Stimulated activated naive CD4-positive, alpha-beta T cell treated with Interleukin-2 at 50 U/mL for 16 hours (primary cell): ENCODE measurements around the gene TGFBR2.

ENCODE experiments used
- DNase-seq: peaks from one replicate; lab custom pipeline; 2025; lab: John Stamatoyannopoulos, UW

Gene TGFBR2

DNA sequence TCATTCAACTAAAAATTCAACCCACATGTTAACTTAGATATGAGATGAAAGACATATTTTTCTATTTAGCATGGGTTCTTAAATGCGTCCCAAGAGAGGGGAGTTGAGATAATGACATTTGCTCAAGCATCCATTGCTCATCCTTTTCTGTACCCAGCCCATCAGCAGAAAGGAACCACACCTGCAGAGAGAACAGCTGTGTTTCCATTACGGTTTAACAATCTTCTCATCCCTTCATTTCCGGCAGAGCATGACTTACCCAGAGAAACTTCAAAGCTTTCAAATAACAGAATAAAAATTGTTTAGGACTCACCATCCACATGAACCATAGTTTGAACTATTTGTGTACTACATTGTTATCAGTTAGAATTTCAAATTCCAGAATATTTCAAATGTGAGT lies 113.1 kb downstream of the TGFBR2 start:
- DNase-seq, result no peak

DNA sequence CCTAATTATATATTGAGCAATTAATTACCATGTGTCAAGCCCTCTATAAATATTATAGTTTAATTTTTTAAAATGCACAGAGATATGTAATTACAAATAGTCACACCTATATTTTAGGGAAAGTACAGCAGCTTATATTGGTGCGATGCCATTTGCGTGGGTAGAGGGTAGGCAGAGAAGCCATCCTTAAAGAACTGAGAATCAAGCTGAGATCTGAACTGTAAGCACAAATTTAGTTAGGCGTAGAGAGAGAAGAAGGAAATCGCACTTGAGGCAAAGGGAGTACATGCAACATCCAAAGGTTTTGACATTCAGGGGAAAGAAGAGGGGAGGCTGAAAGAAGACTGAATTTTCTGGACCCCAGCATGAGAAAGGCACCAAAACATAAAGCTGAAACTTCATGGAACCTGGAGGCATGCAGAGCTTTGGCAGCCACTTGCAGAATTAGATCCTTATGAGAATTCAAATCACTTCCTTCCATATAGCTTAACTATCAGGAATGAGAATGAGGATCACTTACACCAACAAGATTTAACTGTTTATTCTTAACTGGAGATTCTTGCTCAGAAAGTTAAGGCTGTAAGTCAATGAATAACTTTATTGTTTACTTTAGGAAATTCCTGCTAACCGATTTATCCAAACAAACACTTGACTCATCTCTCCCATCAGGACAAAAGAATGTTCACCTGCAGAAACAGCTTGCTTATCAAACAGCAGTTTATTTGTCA lies 114.3 kb downstream of the TGFBR2 start:
- DNase-seq, result no peak

DNA sequence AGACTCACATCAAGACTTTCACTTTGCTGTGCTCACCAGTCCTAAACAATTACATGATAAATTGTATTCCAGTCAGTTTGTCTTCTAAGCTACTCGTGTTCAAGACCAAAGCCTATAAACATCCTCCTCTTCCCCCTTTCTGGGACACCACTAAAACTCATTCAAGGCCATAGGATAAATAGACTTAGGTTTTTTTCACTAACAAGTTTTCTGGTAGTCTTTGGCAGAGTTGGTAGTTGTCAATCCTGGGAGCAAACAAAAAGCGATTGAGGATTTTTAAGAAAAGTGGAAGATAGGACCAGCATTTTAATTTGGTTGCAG lies 114.9 kb downstream of the TGFBR2 start:
- DNase-seq, result no peak

DNA sequence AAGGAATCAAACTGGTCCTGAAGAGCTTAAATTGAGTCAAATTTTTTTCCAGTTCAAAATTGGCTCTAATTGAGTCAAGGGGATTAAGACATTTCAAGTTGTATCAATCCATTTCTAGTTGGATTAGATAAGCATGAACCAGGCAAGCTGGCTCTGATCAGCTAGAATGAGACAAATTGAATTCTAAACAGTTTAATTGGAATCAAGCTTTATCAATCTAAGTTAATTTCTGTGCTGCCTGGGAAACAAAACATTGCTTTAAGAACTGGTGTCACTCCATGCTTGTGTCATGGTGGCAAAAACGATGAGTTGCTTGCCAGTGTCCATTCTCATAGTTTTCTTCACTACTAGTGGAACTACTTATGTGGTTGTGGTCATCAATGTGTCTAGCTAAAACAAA lies 116.8 kb downstream of the TGFBR2 start:
- DNase-seq, result no peak

DNA sequence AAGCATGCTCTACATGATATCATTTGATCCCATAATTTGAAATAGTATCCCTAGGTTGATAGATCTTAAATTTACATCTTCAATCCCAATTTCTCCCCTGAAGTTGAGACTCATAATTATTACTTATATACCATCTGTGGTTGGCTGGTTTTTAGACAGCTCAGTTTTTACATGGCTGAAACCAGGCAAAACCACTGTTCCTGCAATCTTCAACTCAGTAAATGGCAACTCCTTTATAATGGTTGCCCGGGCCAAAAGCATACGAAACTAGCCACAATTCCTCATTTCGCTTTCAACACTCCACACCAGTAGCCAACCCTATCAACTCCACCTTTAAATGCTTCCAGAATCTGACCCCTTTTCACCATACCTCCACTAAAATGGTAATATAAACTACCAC lies 118.5 kb downstream of the TGFBR2 start:
- DNase-seq, result no peak

DNA sequence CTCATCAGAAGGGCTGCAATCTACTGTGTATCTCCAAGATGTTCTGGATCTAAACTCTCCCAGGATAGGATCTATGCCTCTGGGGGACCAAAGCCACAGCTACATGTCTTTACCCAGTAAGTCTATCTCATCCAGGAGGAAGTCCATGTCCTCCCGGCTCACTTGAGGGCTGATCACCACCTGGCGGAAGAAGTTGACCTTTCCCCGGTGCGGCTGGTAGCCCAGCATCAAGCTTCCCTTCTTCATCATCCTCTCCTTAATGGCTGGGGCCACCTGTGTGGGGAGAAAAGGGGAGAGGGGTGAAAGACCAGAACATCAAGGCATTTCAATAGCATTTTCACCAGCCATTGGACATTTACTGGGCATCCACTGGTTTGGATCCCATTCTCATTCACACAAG lies 121.7 kb downstream of the TGFBR2 start:
- no peak for DNase-seq

DNA sequence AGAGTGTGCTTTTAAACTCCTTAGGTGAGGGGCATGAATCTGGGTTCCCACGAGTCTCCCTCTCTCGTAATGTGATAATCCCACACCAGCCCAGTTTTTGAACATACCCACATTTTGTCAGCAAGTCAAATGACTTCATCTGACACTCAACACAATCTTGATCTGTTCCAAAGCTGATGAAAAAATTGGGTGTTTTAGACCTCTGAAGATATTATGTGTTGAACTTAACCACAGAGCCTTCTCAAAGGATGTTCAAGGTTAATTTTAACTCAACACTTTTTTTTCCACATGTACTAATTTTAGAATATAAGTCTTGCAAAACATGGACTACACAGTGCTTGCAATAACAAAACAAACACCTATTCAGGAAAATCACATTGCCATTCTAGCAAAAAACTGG lies 123.1 kb downstream of the TGFBR2 start:
- DNase-seq, result no peak

DNA sequence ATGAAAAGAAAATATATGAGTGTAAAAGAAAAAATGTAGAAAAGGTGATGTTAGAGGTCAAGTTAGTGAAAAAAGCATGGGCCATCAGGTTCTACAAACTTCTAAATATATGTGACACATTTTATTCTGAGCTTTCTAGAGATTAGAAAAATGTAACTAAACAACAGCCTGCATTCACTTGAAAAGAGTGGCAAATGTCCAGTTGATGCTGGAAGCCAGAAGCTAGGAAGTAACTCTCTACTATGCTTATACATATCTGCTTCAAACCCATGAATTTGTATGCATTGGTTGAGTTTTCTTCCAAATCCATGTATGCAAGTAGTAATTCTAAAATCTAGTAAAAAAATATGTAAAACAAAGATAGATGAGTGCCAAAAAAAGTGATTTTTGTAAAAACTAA lies 123.5 kb downstream of the TGFBR2 start:
- DNase-seq, result no peak

DNA sequence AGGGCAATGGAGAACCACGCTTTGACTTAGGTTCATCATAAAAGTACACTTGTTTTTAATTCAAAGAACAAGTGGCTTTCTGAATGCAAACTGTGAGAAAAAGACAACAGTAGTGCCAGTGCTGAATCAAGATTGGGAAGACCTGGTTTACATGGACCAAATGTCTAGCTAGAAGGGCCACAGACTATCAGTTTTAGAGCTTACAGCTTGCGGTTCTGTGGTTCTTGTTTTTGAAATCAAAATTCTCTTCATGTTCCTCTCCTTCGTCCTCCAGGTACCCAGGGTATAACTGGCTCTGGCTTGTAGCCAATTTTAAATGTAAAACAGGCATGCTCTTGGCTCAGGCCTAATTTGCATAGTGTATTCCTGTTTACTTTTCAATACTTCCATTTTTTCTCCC lies 124.6 kb downstream of the TGFBR2 start:
- no peak for DNase-seq

DNA sequence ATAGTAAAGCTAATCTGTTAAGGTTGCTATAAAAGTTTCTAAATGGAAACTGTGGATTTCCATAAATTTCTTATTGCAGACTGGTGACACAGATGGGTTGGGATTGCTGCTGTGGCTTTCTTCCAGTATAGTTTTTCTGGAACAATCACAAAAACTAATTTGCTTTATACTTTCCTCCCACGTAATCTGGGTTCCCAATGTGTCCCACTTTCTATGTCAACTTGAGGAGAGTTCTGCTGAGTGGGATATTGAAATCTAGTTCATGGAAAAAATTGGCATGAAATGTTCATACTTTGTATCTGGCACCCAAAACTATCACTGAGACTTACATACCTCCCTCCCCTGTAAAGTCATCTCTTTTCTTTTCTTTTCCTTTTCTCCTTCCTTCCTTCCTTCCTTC lies 126.8 kb downstream of the TGFBR2 start:
- no peak for DNase-seq

DNA sequence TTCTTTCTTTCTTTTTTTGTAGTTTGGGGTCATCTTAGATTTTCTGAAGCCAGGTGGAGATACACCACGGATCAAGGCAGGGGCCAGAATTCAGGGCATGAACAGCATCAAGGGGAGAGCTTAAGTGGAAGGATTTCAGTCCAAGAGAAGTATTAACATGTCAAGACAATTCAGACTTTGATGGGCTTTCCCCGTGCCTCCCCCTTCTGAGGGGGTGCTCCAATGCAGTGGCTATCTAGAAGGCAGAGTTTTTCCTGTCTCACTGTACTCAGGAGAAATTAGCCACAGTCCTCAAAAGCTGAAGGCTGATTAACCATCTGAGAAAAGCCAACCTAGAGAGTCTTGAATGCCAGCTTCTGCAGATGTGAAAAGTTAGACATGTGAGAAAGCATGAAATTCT lies 127.3 kb downstream of the TGFBR2 start:
- DNase-seq, result no peak

DNA sequence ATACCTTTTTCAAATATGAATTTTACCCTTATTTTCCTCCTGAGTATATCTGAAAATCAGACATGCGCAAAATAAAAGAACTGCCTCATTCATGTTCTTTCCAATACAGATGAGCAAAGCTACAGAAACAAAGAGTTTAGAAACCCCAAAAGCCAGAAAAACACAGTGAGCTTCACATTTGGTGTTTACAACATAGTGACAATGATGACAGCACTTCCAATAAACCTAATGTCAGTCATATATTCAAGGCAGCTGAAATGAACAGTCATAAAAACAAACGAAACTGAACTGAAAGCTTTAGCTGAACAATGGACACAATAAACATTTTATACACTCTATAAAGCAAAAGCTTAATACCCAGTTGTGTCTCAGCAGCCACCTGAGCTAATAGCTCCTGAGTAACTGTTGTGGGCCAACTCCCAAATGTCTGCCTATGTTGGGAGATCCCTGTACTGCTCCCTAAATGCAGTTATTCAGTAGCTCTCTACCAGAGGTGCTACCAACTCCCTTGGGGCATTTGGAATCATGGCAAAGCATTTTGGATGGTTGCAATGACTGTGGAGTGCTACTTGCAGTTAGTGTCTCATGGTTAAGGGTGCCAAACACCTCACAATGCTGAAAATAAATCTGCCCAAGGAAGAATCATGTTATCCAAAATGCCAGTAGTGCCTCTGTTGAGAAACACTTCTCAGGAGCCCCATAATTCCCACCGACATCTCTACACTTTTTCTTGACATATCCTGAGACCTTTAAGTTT lies 131.5 kb downstream of the TGFBR2 start:
- no peak for DNase-seq

DNA sequence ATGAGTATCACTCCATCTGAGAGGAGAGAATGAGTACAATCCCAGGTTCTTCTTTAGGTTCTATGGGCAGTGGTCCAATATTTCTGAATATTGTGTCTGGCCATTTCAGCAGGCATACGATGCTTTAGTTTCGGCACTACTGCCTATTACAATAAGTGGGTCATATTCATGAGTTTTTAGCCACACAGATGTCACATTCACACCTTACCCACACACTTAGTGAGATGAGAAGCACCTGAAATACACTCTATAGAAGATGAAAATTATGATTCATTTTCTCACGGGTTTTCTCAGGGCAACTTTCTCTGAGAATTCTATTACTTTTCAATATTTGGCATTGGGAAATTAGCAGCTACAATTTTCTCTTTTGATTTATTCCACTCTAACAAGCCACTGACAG lies 132.2 kb downstream of the TGFBR2 start:
- DNase-seq, result no peak

DNA sequence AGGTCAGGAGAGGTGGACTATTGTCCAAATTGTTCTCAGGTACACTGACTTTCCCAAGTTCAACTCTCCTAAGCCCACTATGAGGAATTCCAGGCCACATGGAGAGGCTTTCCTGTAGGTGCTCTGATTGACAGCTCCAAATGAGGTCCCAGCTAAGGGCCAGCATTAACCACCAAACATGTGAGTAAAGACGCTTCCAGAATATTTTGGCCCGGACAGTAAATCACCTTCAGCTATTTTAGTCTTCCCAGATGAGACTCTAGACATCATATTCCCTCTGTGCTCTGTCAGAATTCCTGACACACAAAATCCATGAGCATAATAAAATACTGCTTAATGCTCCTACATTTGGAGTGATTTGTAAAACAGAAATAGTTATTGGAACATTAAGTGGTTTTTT lies 135.5 kb downstream of the TGFBR2 start:
- DNase-seq, result no peak

DNA sequence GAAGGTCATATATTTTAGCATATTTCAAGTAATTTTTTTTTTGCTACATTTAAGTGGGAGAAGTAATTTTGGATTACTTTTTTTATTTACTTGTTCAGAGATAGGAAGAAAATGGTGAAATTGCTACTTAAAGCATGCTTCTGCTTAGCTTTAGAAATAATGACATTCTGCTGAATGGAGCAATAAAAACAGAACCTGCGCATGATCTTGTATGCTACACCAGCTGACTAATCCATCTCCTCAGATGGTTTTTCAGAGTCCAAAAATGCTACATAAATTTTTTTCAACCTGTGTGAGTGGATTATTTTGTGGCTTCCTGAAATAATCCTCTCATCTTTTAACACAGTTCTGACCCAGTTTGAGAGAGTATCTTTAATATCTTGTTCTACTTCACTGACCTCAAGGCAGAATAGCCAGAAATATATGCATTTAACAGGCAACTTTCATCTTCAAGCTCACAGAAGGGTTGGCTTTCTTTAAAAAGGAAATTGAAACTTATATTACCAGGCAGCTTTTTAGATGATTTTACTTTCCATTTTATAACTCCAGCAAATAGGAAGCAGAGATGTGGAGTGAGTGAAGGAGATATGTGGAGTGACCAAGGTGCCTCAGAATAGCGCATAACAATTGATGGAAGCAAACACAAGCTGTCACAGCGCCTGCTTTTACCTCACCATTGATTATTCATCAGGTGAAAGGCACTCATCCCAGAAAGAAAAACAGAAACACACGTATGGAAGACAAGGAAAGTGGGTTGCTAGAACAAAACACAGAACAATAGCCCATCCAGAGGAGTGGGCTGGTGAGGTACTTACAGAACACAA lies 136.6 kb downstream of the TGFBR2 start:
- no peak for DNase-seq
